ENCODE measurements around the gene SLC19A1.

Gene SLC19A1

GRCh38 chr21:45556645-45557615 lies 14.7 kb upstream of the SLC19A1 start:
- TF ChIP-seq CTCF (IDR thresholded peaks at IDR 0.05; ENCODE audit: insufficient read depth, missing control alignments) = no peak
- DNase-seq (ENCODE audit: insufficient read length, low spot score) (no peak), FAIRE-seq (no peak)

- FAIRE-seq (no peak), DNase-seq (ENCODE audit: insufficient read length, low spot score) (no peak)
- no peak for TF ChIP-seq CTCF (IDR thresholded peaks at IDR 0.05; ENCODE audit: insufficient read depth, missing control alignments)
Observed at GRCh38 chr21:45556302-45556644, 14.0 kb upstream of the SLC19A1 start.

GRCh38 chr21:45555557-45556301 lies 13.5 kb upstream of the SLC19A1 start:
- no peak for FAIRE-seq
- peak; percentile 97 for DNase-seq (ENCODE audit: insufficient read length, low spot score)
- TF ChIP-seq CTCF (IDR thresholded peaks at IDR 0.05; ENCODE audit: insufficient read depth, missing control alignments) = peak; percentile 50

- no peak for DNase-seq (ENCODE audit: insufficient read length, low spot score)
- TF ChIP-seq CTCF (IDR thresholded peaks at IDR 0.05; ENCODE audit: insufficient read depth, missing control alignments) = no peak
- no peak for FAIRE-seq
Observed at GRCh38 chr21:45555251-45555556, 13.0 kb upstream of the SLC19A1 start.

GRCh38 chr21:45554477-45555175 lies 12.4 kb upstream of the SLC19A1 start:
- peak; percentile 60 for TF ChIP-seq CTCF (IDR thresholded peaks at IDR 0.05; ENCODE audit: insufficient read depth, missing control alignments)
- DNase-seq (ENCODE audit: insufficient read length, low spot score) (peak; percentile 70), FAIRE-seq (no peak)

GRCh38 chr21:45552696-45553391 lies 10.6 kb upstream of the SLC19A1 start:
- TF ChIP-seq CTCF (IDR thresholded peaks at IDR 0.05; ENCODE audit: insufficient read depth, missing control alignments) = no peak
- FAIRE-seq = no peak
- no peak for DNase-seq (ENCODE audit: insufficient read length, low spot score)

All from D721Med (cell line).